ENCODE data around the gene ZDHHC11.
"Not testable (repeated sequence)": the region's sequence is repeated elsewhere in the genome, so short reads cannot be mapped to it uniquely, and the experiment has no call there.

ZDHHC11 gene

GRCh38 chr5:778421-778820 lies 72.4 kb downstream of the ZDHHC11 start:
- not testable (repeated sequence) for FAIRE-seq

GRCh38 chr5:777756-778161 lies 73.0 kb downstream of the ZDHHC11 start:
- no peak for FAIRE-seq
- DNase-seq (ENCODE audit: low spot score) = no peak

More at GRCh38 chr5:778421-778820, 72.4 kb downstream of the ZDHHC11 start:
- not testable (repeated sequence) for DNase-seq (ENCODE audit: low spot score)

- DNase-seq (ENCODE audit: low spot score) (no peak), FAIRE-seq (no peak)
Observed at GRCh38 chr5:776862-777711, 73.7 kb downstream of the ZDHHC11 start.

GRCh38 chr5:775961-776861 lies 74.6 kb downstream of the ZDHHC11 start:
- DNase-seq (ENCODE audit: low spot score) = no peak
- no peak for FAIRE-seq

- FAIRE-seq; DNase-seq (ENCODE audit: low spot score): not testable (repeated sequence)
Observed at GRCh38 chr5:775595-775960, 75.2 kb downstream of the ZDHHC11 start.

- DNase-seq (ENCODE audit: low spot score) = not testable (repeated sequence)
Observed at GRCh38 chr5:774854-775505, 75.8 kb downstream of the ZDHHC11 start.

GRCh38 chr5:774304-774703 lies 76.5 kb downstream of the ZDHHC11 start:
- DNase-seq (ENCODE audit: low spot score); FAIRE-seq: not testable (repeated sequence)

More at GRCh38 chr5:774854-775505, 75.8 kb downstream of the ZDHHC11 start:
- FAIRE-seq = not testable (repeated sequence)

- no peak for FAIRE-seq
- no peak for DNase-seq (ENCODE audit: low spot score)
Observed at GRCh38 chr5:773517-774264, 77.1 kb downstream of the ZDHHC11 start.

GRCh38 chr5:772931-773330 lies 77.9 kb downstream of the ZDHHC11 start:
- not testable (repeated sequence) for FAIRE-seq; DNase-seq (ENCODE audit: low spot score)

GRCh38 chr5:772547-772890 lies 78.3 kb downstream of the ZDHHC11 start:
- DNase-seq (ENCODE audit: low spot score); FAIRE-seq: not testable (repeated sequence)

- not testable (repeated sequence) for DNase-seq (ENCODE audit: low spot score); FAIRE-seq
Observed at GRCh38 chr5:771841-772546, 78.8 kb downstream of the ZDHHC11 start.

- not testable (repeated sequence) for FAIRE-seq; DNase-seq (ENCODE audit: low spot score)
Observed at GRCh38 chr5:771087-771781, 79.6 kb downstream of the ZDHHC11 start.

GRCh38 chr5:770585-770984 lies 80.2 kb downstream of the ZDHHC11 start:
- not testable (repeated sequence) for FAIRE-seq; DNase-seq (ENCODE audit: low spot score)

GRCh38 chr5:769485-770145 lies 81.2 kb downstream of the ZDHHC11 start:
- not testable (repeated sequence) for DNase-seq (ENCODE audit: low spot score); FAIRE-seq

- DNase-seq (ENCODE audit: low spot score) (no peak), FAIRE-seq (no peak)
Observed at GRCh38 chr5:766666-767431, 83.9 kb downstream of the ZDHHC11 start.

- no peak for FAIRE-seq
Observed at GRCh38 chr5:765948-766631, 84.7 kb downstream of the ZDHHC11 start.

GRCh38 chr5:763998-764781 lies 86.6 kb downstream of the ZDHHC11 start:
- DNase-seq (ENCODE audit: low spot score) (no peak), FAIRE-seq (no peak)

More at GRCh38 chr5:765948-766631, 84.7 kb downstream of the ZDHHC11 start:
- no peak for DNase-seq (ENCODE audit: low spot score)

All from RCC 7860 (cell line).